NCI-H82 treated with DMSO at 0.1 percent for 48 hours (cell line): ENCODE data around the gene NCAPG2.

Experiments
- DNase-seq: peaks from one replicate; lab custom pipeline; 2025; ENCODE audit not compliant: unreplicated experiment; lab: John Stamatoyannopoulos, UW

Gene NCAPG2

GRCh38 chr7:158602905-158603772 is 101.5 kb downstream of the NCAPG2 start:
- no peak for DNase-seq

GRCh38 chr7:158602041-158602440 is 102.6 kb downstream of the NCAPG2 start:
- DNase-seq: no peak

- DNase-seq: no peak
Measured at GRCh38 chr7:158601090-158601489, 103.5 kb downstream of the NCAPG2 start.

- DNase-seq: no peak
Measured at GRCh38 chr7:158596745-158597144, 107.9 kb downstream of the NCAPG2 start.

- DNase-seq: no peak
Measured at GRCh38 chr7:158596309-158596708, 108.3 kb downstream of the NCAPG2 start.

GRCh38 chr7:158595068-158595467 is 109.5 kb downstream of the NCAPG2 start:
- no peak for DNase-seq

GRCh38 chr7:158592541-158592940 is 112.1 kb downstream of the NCAPG2 start:
- no peak for DNase-seq

- DNase-seq: no peak
Measured at GRCh38 chr7:158591944-158592343, 112.7 kb downstream of the NCAPG2 start.

GRCh38 chr7:158590181-158590530 is 114.4 kb downstream of the NCAPG2 start:
- DNase-seq: no peak

GRCh38 chr7:158589653-158590052 is 115.0 kb downstream of the NCAPG2 start:
- no peak for DNase-seq

GRCh38 chr7:158588878-158589442 is 115.6 kb downstream of the NCAPG2 start:
- DNase-seq: no peak

- DNase-seq: no peak
Measured at GRCh38 chr7:158588085-158588877, 116.3 kb downstream of the NCAPG2 start.

GRCh38 chr7:158587162-158588084 is 117.2 kb downstream of the NCAPG2 start, which contains the start of gene PTPRN2:
Gene PTPRN2, minus strand, starts transcription at chr7:158587823.
- DNase-seq: no peak

- DNase-seq: no peak
Measured at GRCh38 chr7:158586499-158587161, 118.0 kb downstream of the NCAPG2 start.

GRCh38 chr7:158585721-158586498 is 118.7 kb downstream of the NCAPG2 start:
- no peak for DNase-seq

GRCh38 chr7:158584407-158584806 is 120.2 kb downstream of the NCAPG2 start:
- DNase-seq: no peak

- no peak for DNase-seq
Measured at GRCh38 chr7:158583810-158584209, 120.8 kb downstream of the NCAPG2 start.

GRCh38 chr7:158583143-158583542 is 121.5 kb downstream of the NCAPG2 start:
- DNase-seq: no peak

GRCh38 chr7:158582089-158582456 is 122.5 kb downstream of the NCAPG2 start:
- DNase-seq: no peak
